ENCODE measurements around the gene STON1. TPM values are rescaled to one million over a fixed set of nuclear protein-coding genes. Genes with fewer than 3 reads are reported as not detected.
A peak's percentile ranks its signal among the peaks of the same experiment; 100 is the strongest.
"Not testable (repeated sequence)": the region's sequence is repeated elsewhere in the genome, so short reads cannot be mapped to it uniquely, and the experiment has no call there.

STON1 gene
- total RNA-seq, 1 donor from 2014 or later = 1.8 TPM

GRCh38 chr2:48589170-48589767 lies 59.3 kb downstream of the STON1 start:
- no peak for TF ChIP-seq CTCF (IDR thresholded peaks at IDR 0.05)
- no peak overlapping the region for H3K4me3 Mint-ChIP-seq
- ATAC-seq (ENCODE audit: low read depth) (no peak), DNase-seq (no peak)
- POLR2A ChIA-PET = no interaction called here
- no peaks in the 10 kb centered on the region for H3K9me3 Mint-ChIP-seq
- CTCF ChIA-PET = no interaction called here
- no peaks in the 10 kb centered on the region for H3K4me1 Mint-ChIP-seq
- no peaks in the 10 kb centered on the region for H3K36me3 Mint-ChIP-seq (ENCODE audit: low read depth)
- H3K27ac Mint-ChIP-seq = no peak overlapping the region
- H3K27me3 Mint-ChIP-seq = peaks cover 4% of the 10 kb centered on the region
- intact Hi-C loops (cut with micrococcal nuclease) = no loop called here

GRCh38 chr2:48590017-48590416 lies 60.1 kb downstream of the STON1 start:
- TF ChIP-seq CTCF (IDR thresholded peaks at IDR 0.05) = no peak
- Mint-ChIP-seq H3K4me1 (no peaks in the 10 kb centered on the region), H3K9me3 (no peaks in the 10 kb centered on the region), H3K4me3 (no peak overlapping the region), H3K27ac (no peak overlapping the region), H3K27me3 (peaks cover 4% of the 10 kb centered on the region), H3K36me3 (ENCODE audit: low read depth) (no peaks in the 10 kb centered on the region)
- intact Hi-C loops (cut with micrococcal nuclease) = no loop called here
- CTCF ChIA-PET = no interaction called here
- POLR2A ChIA-PET = no interaction called here
- DNase-seq = no peak
- ATAC-seq (ENCODE audit: low read depth) = no peak

GRCh38 chr2:48592067-48592466 lies 62.1 kb downstream of the STON1 start:
- Mint-ChIP-seq H3K27ac (no peak overlapping the region), H3K9me3 (no peaks in the 10 kb centered on the region), H3K27me3 (peaks cover 3% of the 10 kb centered on the region), H3K4me1 (no peaks in the 10 kb centered on the region), H3K36me3 (ENCODE audit: low read depth) (no peaks in the 10 kb centered on the region), H3K4me3 (no peak overlapping the region)
- intact Hi-C loops (cut with micrococcal nuclease) = no loop called here
- no peak for DNase-seq
- no peak for TF ChIP-seq CTCF (IDR thresholded peaks at IDR 0.05)
- ChIA-PET POLR2A (no interaction called here), CTCF (no interaction called here)
- ATAC-seq (ENCODE audit: low read depth) = no peak

- H3K4me1 Mint-ChIP-seq; POLR2A ChIA-PET; H3K4me3 Mint-ChIP-seq; intact Hi-C loops (cut with micrococcal nuclease); H3K9me3 Mint-ChIP-seq; H3K27ac Mint-ChIP-seq; H3K36me3 Mint-ChIP-seq (ENCODE audit: low read depth); CTCF ChIA-PET; ATAC-seq (ENCODE audit: low read depth); DNase-seq; H3K27me3 Mint-ChIP-seq: not testable (repeated sequence)
These were observed 66.8 kb downstream of the STON1 start for GRCh38 chr2:48596751-48597150.

- ATAC-seq (ENCODE audit: low read depth) (no peak), DNase-seq (no peak)
- H3K36me3 Mint-ChIP-seq (ENCODE audit: low read depth) = no peaks in the 10 kb centered on the region
- intact Hi-C loops (cut with micrococcal nuclease) = no loop called here
- H3K9me3 Mint-ChIP-seq = no peaks in the 10 kb centered on the region
- POLR2A ChIA-PET = no interaction called here
- no peak overlapping the region for H3K4me3 Mint-ChIP-seq
- CTCF ChIA-PET = no interaction called here
- TF ChIP-seq CTCF (IDR thresholded peaks at IDR 0.05) = no peak
- H3K27ac Mint-ChIP-seq = no peak overlapping the region
- no peaks in the 10 kb centered on the region for H3K4me1 Mint-ChIP-seq
- peaks cover 4% of the 10 kb centered on the region for H3K27me3 Mint-ChIP-seq
These were observed 67.5 kb downstream of the STON1 start for GRCh38 chr2:48597492-48597891.

GRCh38 chr2:48600204-48600813 lies 70.4 kb downstream of the STON1 start:
- H3K27ac Mint-ChIP-seq = no peak overlapping the region
- no peaks in the 10 kb centered on the region for H3K4me1 Mint-ChIP-seq
- H3K27me3 Mint-ChIP-seq = peaks cover 8% of the 10 kb centered on the region
- H3K4me3 Mint-ChIP-seq = no peak overlapping the region
- CTCF ChIA-PET = no interaction called here
- DNase-seq (no peak), ATAC-seq (ENCODE audit: low read depth) (no peak)
- no peaks in the 10 kb centered on the region for H3K36me3 Mint-ChIP-seq (ENCODE audit: low read depth)
- peak; percentile 46 for TF ChIP-seq CTCF (IDR thresholded peaks at IDR 0.05)
- intact Hi-C loops (cut with micrococcal nuclease) = no loop called here
- POLR2A ChIA-PET = no interaction called here
- H3K9me3 Mint-ChIP-seq = no peaks in the 10 kb centered on the region

All from activated B cell treated with CpG ODN at 0.5 μM for 24 hours (primary cell).